SK-N-SH (cell line): Measurements from ENCODE around the gene TUT4. TPM values are rescaled to one million over a fixed set of nuclear protein-coding genes. Genes with fewer than 3 reads are reported as not detected.
A peak's percentile ranks its signal among the peaks of the same experiment; 100 is the strongest.

Source experiments
- CTCF ChIA-PET: fragments of 300-600, 350-600 bp; formaldehyde crosslinking; extraction: SDS; loops from one replicate; lab custom pipeline; 2021; lab: Yijun Ruan, JAX
- POLR2A ChIA-PET: fragments of 350-600 bp; sonication (Branson Sonifier 250); formaldehyde crosslinking; extraction: SDS; loops from one replicate; lab custom pipeline; 2020; ENCODE audit warnings: antibody characterized with exemption, inconsistent platforms; lab: Yijun Ruan, JAX
- DNase-seq: peaks from one replicate; pipeline ENCODE4 v3.0.0; 2012
- H2AFZ ChIP-seq: fragments of 200-600 bp; sonication (generic); 2 replicates; pipeline ENCODE4 v1.8.1; 2016; ENCODE audit warnings: antibody characterized with exemption, mild to moderate bottlenecking, low read depth
- H3F3A ChIP-seq: fragments of 200-600 bp; sonication (generic); replicated peaks from 2 replicates; pipeline ENCODE3; 2016; ENCODE audit warnings: antibody characterized with exemption, mild to moderate bottlenecking; ENCODE audit not compliant: insufficient read depth
- H3K27ac ChIP-seq, 2 experiments: fragments of 200-500 bp in 1 of 2; fragments of 200-600 bp in 1 of 2; sonication (Bioruptor generic) in 1 of 2; sonication (generic), shearing (Covaris generic) in 1 of 2; 2 replicates each; pipeline versions ENCODE4 v1.5.1 to v1.6.1; 2014 to 2016; ENCODE audit warnings: low read depth in 2 of 2, inconsistent platforms in 1 of 2, low read length in 1 of 2, mild to moderate bottlenecking in 1 of 2, mixed read lengths in 1 of 2
- H3K27me3 ChIP-seq: fragments of 200-600 bp; sonication (generic), shearing (Covaris generic); 2 replicates; pipeline ENCODE4 v1.6.1; 2016; ENCODE audit warnings: mixed run types; ENCODE audit not compliant: insufficient read depth
- H3K36me3 ChIP-seq, 2 experiments: fragments of 200-500 bp in 1 of 2; fragments of 200-600 bp in 1 of 2; sonication (Bioruptor generic) in 1 of 2; sonication (generic) in 1 of 2; replicated peaks in 1 of 2; 2 replicates each; pipeline versions ENCODE3 to v1.5.1; 2014 to 2016; ENCODE audit warnings: low read length in 1 of 2, mild to moderate bottlenecking in 1 of 2; ENCODE audit not compliant: insufficient read depth in 2 of 2, control insufficient read depth in 1 of 2
- H3K4me1 ChIP-seq, 2 experiments: fragments of 200-500 bp in 1 of 2; fragments of 200-600 bp in 1 of 2; sonication (Bioruptor generic) in 1 of 2; sonication (generic), shearing (Covaris generic) in 1 of 2; 2 replicates each; pipeline versions ENCODE4 v1.5.1 to v1.6.1; 2014 to 2016; ENCODE audit warnings: low read depth in 1 of 2, low read length in 1 of 2, mixed run types in 1 of 2; ENCODE audit not compliant: insufficient read depth in 2 of 2, control insufficient read depth in 1 of 2
- H3K4me2 ChIP-seq: fragments of 200-600 bp; sonication (generic), shearing (Covaris generic); 2 replicates; pipeline ENCODE4 v1.6.1; 2017; ENCODE audit warnings: mixed run types
- H3K4me3 ChIP-seq, 2 experiments: fragments of 200-500 bp in 1 of 2; fragments of 200-600 bp in 1 of 2; sonication (Bioruptor generic) in 1 of 2; sonication (generic), shearing (Covaris generic) in 1 of 2; 2 replicates each; pipeline versions ENCODE4 v1.5.1 to v1.8.1; 2014 to 2016; ENCODE audit warnings: low read depth in 2 of 2, inconsistent platforms in 1 of 2, low read length in 1 of 2, mild to moderate bottlenecking in 1 of 2, mixed read lengths in 1 of 2, moderate library complexity in 1 of 2
- H3K79me2 ChIP-seq: fragments of 200-600 bp; sonication (generic); 2 replicates; pipeline ENCODE4 v1.8.1; 2017; ENCODE audit warnings: mild to moderate bottlenecking; ENCODE audit not compliant: insufficient read depth
- H3K9ac ChIP-seq: fragments of 200-600 bp; sonication (generic); 2 replicates; pipeline ENCODE4 v1.6.1; 2017; ENCODE audit warnings: mixed run types
- H3K9me2 ChIP-seq: fragments of 200-600 bp; sonication (generic); 2 replicates; pipeline ENCODE4 v1.6.1; 2017; ENCODE audit warnings: mixed run types
- H3K9me3 ChIP-seq: fragments of 200-600 bp; sonication (generic); 2 replicates; pipeline ENCODE4 v1.6.1; 2017; ENCODE audit warnings: mixed run types, mild to moderate bottlenecking, moderate library complexity
- H4K20me1 ChIP-seq: fragments of 200-600 bp; sonication (generic); 2 replicates; pipeline ENCODE4 v1.6.1; 2017; ENCODE audit warnings: mild to moderate bottlenecking, mixed run types; ENCODE audit not compliant: insufficient read depth
- EZH2phosphoT487 ChIP-seq: fragments of 200-600 bp; sonication (generic); IDR thresholded peaks from 2 replicates; pipeline ENCODE4 v1.6.1; 2017; ENCODE audit warnings: low read depth, mixed run types, mild to moderate bottlenecking, antibody characterized with exemption, moderate library complexity, borderline replicate concordance
- FOSL2 ChIP-seq: IDR thresholded peaks from 2 replicates; pipeline ENCODE4 v1.4.0; 2012; ENCODE audit warnings: low read depth, mild to moderate bottlenecking, moderate library complexity, borderline replicate concordance
- FOXJ3 ChIP-seq: sonication (generic); formaldehyde crosslinking; IDR thresholded peaks from 2 replicates; pipeline ENCODE4 v1.5.1; 2020; ENCODE audit warnings: mild to moderate bottlenecking, missing genetic modification reagents
- FOXM1 ChIP-seq: IDR thresholded peaks from 2 replicates; pipeline ENCODE4 v1.4.0; 2012; ENCODE audit warnings: low read depth, mild to moderate bottlenecking
- JUND ChIP-seq: IDR thresholded peaks from 2 replicates; pipeline ENCODE4 v1.4.0; 2012
- MEF2A ChIP-seq: IDR thresholded peaks from 2 replicates; pipeline ENCODE4 v1.4.0; 2012; ENCODE audit warnings: low read depth, borderline replicate concordance
- MXI1 ChIP-seq: IDR thresholded peaks from 2 replicates; pipeline ENCODE4 v1.6.1; 2012; ENCODE audit warnings: mild to moderate bottlenecking, low read depth, low read length, improper control_type of control experiment
- NRF1 ChIP-seq: IDR thresholded peaks from 2 replicates; pipeline ENCODE4 v1.6.1; 2012; ENCODE audit warnings: low read depth, mild to moderate bottlenecking, low read length
- RCOR1 ChIP-seq: fragments of 150-350 bp; IDR thresholded peaks from 2 replicates; pipeline ENCODE4 v1.6.1; 2017; ENCODE audit warnings: antibody characterized with exemption, low read length
- RFX5 ChIP-seq: IDR thresholded peaks from 2 replicates; pipeline ENCODE4 v1.6.1; 2012; ENCODE audit warnings: mild to moderate bottlenecking, improper control_type of control experiment, low read length
- RXRA ChIP-seq: IDR thresholded peaks from 2 replicates; pipeline ENCODE4 v1.4.0; 2012; ENCODE audit warnings: low read depth, mild to moderate bottlenecking, borderline replicate concordance
- TEAD4 ChIP-seq: IDR thresholded peaks from 2 replicates; pipeline ENCODE4 v1.4.0; 2012; ENCODE audit warnings: mild to moderate bottlenecking, borderline replicate concordance; ENCODE audit not compliant: insufficient read depth
- YY1 ChIP-seq: IDR thresholded peaks from 2 replicates; pipeline ENCODE4 v1.4.0; 2012; ENCODE audit warnings: low read depth, mild to moderate bottlenecking
- WGBS: methylation state at CpG from one replicate; pipeline ENCODE4 v1.1.6; 2017; ENCODE audit warnings: low lambda C conversion rate; 5-methylcytosine and 5-hydroxymethylcytosine counted together
- polyA plus RNA-seq, 3 experiments: library from polyadenylated mRNA; depleted of rRNA; stranded (reverse); fragments of >200 nt; gene quantifications; 2 replicates each; pipeline ENCODE4 v1.2.3, GENCODE V29; 2012
- TF ChIP-seq, protein P1 (sequence below): IDR thresholded peaks from 2 replicates; pipeline ENCODE4 v1.4.0; 2012; ENCODE audit warnings: low read depth
- TF ChIP-seq, protein P2 (sequence below): IDR thresholded peaks from 2 replicates; pipeline ENCODE4 v1.4.0; 2012; ENCODE audit warnings: low read depth, borderline replicate concordance
- TF ChIP-seq, protein P3 (sequence below): fragments of 200-600 bp; sonication (generic); IDR thresholded peaks from 2 replicates; pipeline ENCODE4 v1.6.1; 2017; ENCODE audit warnings: antibody characterized with exemption, mild to moderate bottlenecking, moderate library complexity
- TF ChIP-seq, protein P4 (sequence below): fragments of 150-350 bp; IDR thresholded peaks from 2 replicates; pipeline ENCODE4 v1.6.1; 2017; ENCODE audit warnings: antibody characterized with exemption, low read length, low read depth, borderline replicate concordance
- TF ChIP-seq, protein P5 (sequence below): IDR thresholded peaks from 2 replicates; pipeline ENCODE4 v1.6.1; 2012; ENCODE audit warnings: mild to moderate bottlenecking, low read depth, low read length, moderate library complexity

Gene TUT4
- polyA plus RNA-seq, 1 of the 3 experiments (the other 2 are of a cell fraction), result 28.3 TPM

DNA sequence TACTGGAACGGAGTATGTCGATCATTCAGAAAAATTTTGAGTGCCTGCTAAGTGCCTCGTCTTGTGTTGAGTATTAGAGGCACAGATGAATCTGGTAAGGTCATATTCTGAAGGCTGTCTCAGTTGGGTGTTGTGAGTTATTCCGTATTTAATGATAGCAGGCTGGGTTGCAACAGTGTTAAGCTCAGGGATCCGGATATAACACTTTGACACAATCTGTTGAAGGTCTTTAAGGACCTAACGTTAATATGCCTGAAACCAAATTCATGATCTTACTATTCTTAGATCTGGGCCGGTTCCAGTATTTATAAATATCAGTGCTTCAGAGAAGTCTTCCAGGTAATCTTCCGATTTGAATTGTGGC is 147.9 kb downstream of the TUT4 start:
- 1% methylated on average over 7 of the region's 8 CpGs for WGBS
- H3K4me3 ChIP-seq, result peak overlapping the region; percentile 92 to 97

DNA sequence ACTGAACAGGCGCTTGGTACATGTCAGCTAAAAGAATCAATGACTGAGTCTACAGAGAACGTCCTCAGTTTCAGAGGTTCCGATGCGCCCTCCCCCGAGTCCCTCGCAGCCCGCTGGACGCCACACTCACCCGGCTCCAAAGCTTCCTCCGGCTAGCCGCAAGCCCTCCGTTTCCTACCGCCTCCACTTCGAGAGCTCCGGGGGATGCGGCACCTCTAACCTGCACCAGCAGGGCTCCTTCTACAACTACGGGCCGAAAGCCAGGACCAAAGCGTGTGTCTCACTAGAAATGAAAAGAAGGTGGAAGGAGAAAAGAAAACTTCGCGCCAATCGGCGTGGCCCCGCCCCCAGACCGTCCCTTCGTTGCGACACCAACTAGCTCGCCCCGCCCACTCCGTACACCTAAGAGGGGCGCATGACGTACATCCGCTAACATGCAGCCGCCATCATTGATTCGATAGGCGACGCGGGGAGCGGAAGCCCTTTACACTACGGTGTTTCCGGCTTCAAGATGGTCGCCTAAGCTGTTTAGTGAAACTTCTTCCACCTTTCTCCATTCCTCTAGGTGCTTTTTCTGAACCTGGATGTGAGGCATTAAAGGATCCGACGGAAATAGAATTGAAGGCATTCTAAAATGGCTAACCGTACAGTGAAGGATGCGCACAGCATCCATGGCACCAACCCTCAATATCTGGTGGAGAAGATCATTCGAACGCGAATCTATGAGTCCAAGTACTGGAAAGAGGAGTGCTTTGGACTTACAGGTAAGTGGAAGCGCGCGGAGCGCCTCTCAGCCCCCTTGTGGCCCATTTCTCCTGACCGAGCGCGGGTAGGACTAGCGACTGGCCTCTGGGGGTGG is 148.5 kb downstream of the TUT4 start, which contains the start of the genes ORC1 and PRPF38A:
ORC1 (minus strand) TSS at position 308 of the 859 bp plus-strand sequence. CDS start 2,200 bp downstream, outside the sequence.
PRPF38A (plus strand) TSS at position 487 of the 859 bp plus-strand sequence; CDS start at position 635, 148 bp downstream.
- Histone ChIP-seq H3K4me3 (peak within 1 kb of the TSS; percentile 92 to 97), H3K4me2 (peak within 1 kb of the TSS; percentile 79), H3K27ac (peak within 1 kb of the TSS; percentile 92 to 95), H3K27me3 (no peaks in the 10 kb centered on the region), H3K9me3 (no peaks in the 10 kb centered on the region), H3K9ac (peak within 1 kb of the TSS; percentile 92), H4K20me1 (no peaks in the 10 kb centered on the region), H3F3A (no peaks in the 10 kb centered on the region), H3K4me1 (peaks cover 6 to 14% of the 10 kb centered on the region in 2 experiments; a peak in 2 of 4 replicates), H3K36me3 (peaks cover 27 to 28% of the 10 kb centered on the region in 2 experiments), H2AFZ (peak within 1 kb of the TSS; percentile 91), H3K9me2 (no peaks in the 10 kb centered on the region), H3K79me2 (peaks cover 55% of the 10 kb centered on the region)
- WGBS, result 2% methylated on average over 48 of the region's 57 CpGs
- ChIA-PET CTCF (interaction anchor here (0.5 to 2.4 kb wide), 8 partner anchors 9 to 307 kb away, joined by 3 to 14 read pairs (median 4); no protein-coding TSS in a partner anchor), POLR2A (interaction anchor here (0.6 to 1.2 kb wide), 5 partner anchors 11 to 349 kb away, joined by 3 to 4 read pairs (median 3); partner anchors contain the start of gene TUT4)
- DNase-seq, result peak; percentile 94
- TF ChIP-seq, protein P1, sequence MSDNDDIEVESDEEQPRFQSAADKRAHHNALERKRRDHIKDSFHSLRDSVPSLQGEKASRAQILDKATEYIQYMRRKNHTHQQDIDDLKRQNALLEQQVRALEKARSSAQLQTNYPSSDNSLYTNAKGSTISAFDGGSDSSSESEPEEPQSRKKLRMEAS, result peak; percentile 81
- TF ChIP-seq EZH2phosphoT487, result no peak
- no peak for TF ChIP-seq MEF2A
- peak; percentile 97 for TF ChIP-seq MXI1
- TF ChIP-seq RXRA, result no peak
- TF ChIP-seq, protein P2, sequence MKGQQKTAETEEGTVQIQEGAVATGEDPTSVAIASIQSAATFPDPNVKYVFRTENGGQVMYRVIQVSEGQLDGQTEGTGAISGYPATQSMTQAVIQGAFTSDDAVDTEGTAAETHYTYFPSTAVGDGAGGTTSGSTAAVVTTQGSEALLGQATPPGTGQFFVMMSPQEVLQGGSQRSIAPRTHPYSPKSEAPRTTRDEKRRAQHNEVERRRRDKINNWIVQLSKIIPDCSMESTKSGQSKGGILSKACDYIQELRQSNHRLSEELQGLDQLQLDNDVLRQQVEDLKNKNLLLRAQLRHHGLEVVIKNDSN, result no peak
- no peak for TF ChIP-seq RCOR1
- TF ChIP-seq, protein P3, sequence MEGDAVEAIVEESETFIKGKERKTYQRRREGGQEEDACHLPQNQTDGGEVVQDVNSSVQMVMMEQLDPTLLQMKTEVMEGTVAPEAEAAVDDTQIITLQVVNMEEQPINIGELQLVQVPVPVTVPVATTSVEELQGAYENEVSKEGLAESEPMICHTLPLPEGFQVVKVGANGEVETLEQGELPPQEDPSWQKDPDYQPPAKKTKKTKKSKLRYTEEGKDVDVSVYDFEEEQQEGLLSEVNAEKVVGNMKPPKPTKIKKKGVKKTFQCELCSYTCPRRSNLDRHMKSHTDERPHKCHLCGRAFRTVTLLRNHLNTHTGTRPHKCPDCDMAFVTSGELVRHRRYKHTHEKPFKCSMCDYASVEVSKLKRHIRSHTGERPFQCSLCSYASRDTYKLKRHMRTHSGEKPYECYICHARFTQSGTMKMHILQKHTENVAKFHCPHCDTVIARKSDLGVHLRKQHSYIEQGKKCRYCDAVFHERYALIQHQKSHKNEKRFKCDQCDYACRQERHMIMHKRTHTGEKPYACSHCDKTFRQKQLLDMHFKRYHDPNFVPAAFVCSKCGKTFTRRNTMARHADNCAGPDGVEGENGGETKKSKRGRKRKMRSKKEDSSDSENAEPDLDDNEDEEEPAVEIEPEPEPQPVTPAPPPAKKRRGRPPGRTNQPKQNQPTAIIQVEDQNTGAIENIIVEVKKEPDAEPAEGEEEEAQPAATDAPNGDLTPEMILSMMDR, result peak; percentile 57
- TF ChIP-seq FOSL2, result no peak
- TF ChIP-seq RFX5, result peak; percentile 65; the same call in 1 of the 2 replicates
- no peak for TF ChIP-seq JUND
- no peak for TF ChIP-seq NRF1
- TF ChIP-seq FOXJ3 (CRISPR knock-in tag), result no peak
- TF ChIP-seq, protein P4, sequence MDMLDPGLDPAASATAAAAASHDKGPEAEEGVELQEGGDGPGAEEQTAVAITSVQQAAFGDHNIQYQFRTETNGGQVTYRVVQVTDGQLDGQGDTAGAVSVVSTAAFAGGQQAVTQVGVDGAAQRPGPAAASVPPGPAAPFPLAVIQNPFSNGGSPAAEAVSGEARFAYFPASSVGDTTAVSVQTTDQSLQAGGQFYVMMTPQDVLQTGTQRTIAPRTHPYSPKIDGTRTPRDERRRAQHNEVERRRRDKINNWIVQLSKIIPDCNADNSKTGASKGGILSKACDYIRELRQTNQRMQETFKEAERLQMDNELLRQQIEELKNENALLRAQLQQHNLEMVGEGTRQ, result no peak
- peak; percentile 95 for TF ChIP-seq YY1
- TF ChIP-seq, protein P5, sequence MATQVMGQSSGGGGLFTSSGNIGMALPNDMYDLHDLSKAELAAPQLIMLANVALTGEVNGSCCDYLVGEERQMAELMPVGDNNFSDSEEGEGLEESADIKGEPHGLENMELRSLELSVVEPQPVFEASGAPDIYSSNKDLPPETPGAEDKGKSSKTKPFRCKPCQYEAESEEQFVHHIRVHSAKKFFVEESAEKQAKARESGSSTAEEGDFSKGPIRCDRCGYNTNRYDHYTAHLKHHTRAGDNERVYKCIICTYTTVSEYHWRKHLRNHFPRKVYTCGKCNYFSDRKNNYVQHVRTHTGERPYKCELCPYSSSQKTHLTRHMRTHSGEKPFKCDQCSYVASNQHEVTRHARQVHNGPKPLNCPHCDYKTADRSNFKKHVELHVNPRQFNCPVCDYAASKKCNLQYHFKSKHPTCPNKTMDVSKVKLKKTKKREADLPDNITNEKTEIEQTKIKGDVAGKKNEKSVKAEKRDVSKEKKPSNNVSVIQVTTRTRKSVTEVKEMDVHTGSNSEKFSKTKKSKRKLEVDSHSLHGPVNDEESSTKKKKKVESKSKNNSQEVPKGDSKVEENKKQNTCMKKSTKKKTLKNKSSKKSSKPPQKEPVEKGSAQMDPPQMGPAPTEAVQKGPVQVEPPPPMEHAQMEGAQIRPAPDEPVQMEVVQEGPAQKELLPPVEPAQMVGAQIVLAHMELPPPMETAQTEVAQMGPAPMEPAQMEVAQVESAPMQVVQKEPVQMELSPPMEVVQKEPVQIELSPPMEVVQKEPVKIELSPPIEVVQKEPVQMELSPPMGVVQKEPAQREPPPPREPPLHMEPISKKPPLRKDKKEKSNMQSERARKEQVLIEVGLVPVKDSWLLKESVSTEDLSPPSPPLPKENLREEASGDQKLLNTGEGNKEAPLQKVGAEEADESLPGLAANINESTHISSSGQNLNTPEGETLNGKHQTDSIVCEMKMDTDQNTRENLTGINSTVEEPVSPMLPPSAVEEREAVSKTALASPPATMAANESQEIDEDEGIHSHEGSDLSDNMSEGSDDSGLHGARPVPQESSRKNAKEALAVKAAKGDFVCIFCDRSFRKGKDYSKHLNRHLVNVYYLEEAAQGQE, result no peak
- TF ChIP-seq TEAD4, result no peak

More for the DNA sequence above, 147.9 kb downstream of the TUT4 start:
- peaks cover 55% of the 10 kb centered on the region for H3K79me2 ChIP-seq
- peak overlapping the region; percentile 78 for H3K4me2 ChIP-seq
- H3K27me3 ChIP-seq, result no peaks in the 10 kb centered on the region
- no peaks in the 10 kb centered on the region for H3F3A ChIP-seq
- H3K27ac ChIP-seq, result peak overlapping the region; percentile 92 to 95
- H4K20me1 ChIP-seq, result no peaks in the 10 kb centered on the region
- H2AFZ ChIP-seq, result peak overlapping the region; percentile 91
- H3K4me1 ChIP-seq, result peaks cover 6 to 14% of the 10 kb centered on the region in 2 experiments; a peak in 2 of 4 replicates
- H3K9ac ChIP-seq, result peak overlapping the region; percentile 92
- TF ChIP-seq FOXM1, result no peak
- H3K9me2 ChIP-seq, result no peaks in the 10 kb centered on the region
- DNase-seq, result no peak
- no peaks in the 10 kb centered on the region for H3K9me3 ChIP-seq
- ChIA-PET POLR2A (interaction anchor here (1.1 kb wide), 1 partner anchor 349 kb away, joined by 3 read pairs; no protein-coding TSS in a partner anchor), CTCF (interaction anchor here (0.9 to 2.4 kb wide), 5 partner anchors 10 to 281 kb away, joined by 3 to 14 read pairs (median 3); no protein-coding TSS in a partner anchor)
- H3K36me3 ChIP-seq, result peaks cover 30 to 32% of the 10 kb centered on the region in 2 experiments
